GM06990 (cell line): ENCODE measurements around the gene STRIP1.

Experiments used
- DNase-seq: peaks from one replicate; pipeline ENCODE4 v3.0.0-alpha.2; 2011; ENCODE audit not compliant: insufficient read length; ENCODE audit errors: extremely low read depth
- H3K27me3 ChIP-seq: replicated peaks from 2 replicates; pipeline ENCODE4 v1.6.0; 2011; ENCODE audit warnings: low read length; ENCODE audit not compliant: control insufficient read depth, insufficient read depth
- H3K36me3 ChIP-seq: 2 replicates; pipeline ENCODE4 v1.5.1; 2011; ENCODE audit warnings: low read length; ENCODE audit not compliant: control insufficient read depth, insufficient read depth
- H3K4me3 ChIP-seq: replicated peaks from 2 replicates; pipeline ENCODE4 v1.5.1; 2011; ENCODE audit warnings: low read depth, mild to moderate bottlenecking, control low read depth, low read length
- TF ChIP-seq, protein P1 (sequence below): IDR thresholded peaks from 2 replicates; pipeline ENCODE4 v1.5.1; 2011; ENCODE audit warnings: low read length, control low read depth, mild to moderate bottlenecking, inconsistent platforms; ENCODE audit not compliant: insufficient read depth, poor library complexity, severe bottlenecking

Gene STRIP1

DNA sequence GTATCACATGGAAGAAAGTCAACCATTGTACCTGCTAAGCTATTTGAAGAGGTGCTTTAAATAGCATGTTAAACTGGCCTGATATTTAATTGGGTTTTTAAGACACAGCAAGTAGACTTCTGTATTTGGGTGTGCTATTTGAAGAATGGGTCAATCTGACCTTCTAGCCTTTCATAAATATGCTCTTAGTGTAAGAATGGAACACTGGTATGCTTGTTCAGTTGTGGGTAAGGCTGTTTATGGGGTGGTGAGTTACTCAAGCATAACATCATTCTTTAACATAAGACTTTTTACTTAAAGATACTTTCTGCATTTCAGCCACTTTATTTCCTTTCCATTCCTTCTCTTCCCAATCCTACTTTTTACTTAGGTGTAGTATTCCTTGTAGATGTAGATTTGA, 28.5 kb upstream of the STRIP1 start:
- H3K4me3 ChIP-seq, result no peak overlapping the region
- H3K27me3 ChIP-seq, result no peaks in the 10 kb centered on the region
- TF ChIP-seq, protein P1, sequence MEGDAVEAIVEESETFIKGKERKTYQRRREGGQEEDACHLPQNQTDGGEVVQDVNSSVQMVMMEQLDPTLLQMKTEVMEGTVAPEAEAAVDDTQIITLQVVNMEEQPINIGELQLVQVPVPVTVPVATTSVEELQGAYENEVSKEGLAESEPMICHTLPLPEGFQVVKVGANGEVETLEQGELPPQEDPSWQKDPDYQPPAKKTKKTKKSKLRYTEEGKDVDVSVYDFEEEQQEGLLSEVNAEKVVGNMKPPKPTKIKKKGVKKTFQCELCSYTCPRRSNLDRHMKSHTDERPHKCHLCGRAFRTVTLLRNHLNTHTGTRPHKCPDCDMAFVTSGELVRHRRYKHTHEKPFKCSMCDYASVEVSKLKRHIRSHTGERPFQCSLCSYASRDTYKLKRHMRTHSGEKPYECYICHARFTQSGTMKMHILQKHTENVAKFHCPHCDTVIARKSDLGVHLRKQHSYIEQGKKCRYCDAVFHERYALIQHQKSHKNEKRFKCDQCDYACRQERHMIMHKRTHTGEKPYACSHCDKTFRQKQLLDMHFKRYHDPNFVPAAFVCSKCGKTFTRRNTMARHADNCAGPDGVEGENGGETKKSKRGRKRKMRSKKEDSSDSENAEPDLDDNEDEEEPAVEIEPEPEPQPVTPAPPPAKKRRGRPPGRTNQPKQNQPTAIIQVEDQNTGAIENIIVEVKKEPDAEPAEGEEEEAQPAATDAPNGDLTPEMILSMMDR, result no peak
- DNase-seq, result no peak
- H3K36me3 ChIP-seq, result peaks cover 1% of the 10 kb centered on the region; the same call in 1 of the 2 replicates

DNA sequence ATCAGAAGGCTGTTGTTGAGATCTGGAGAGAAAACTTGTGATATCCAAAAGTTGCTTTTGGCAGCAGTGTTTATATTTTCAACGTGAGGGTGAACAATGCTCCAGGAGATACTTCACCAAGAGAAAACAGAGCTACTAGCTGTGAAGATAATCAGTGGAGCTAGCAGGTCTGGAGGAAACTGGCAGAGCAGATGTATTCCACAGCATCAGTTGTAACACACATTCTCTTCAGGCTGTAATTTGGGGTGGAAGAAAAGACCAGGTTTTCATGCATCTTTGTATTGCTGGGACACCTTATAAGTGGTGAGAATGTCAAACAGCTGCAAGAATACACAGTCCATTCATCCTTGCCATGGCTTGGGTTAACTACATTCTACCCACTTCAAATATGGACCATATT, 27.9 kb upstream of the STRIP1 start:
- TF ChIP-seq, protein P1, result no peak
- Histone ChIP-seq H3K4me3 (no peak overlapping the region), H3K36me3 (peaks cover 1% of the 10 kb centered on the region; the same call in 1 of the 2 replicates), H3K27me3 (no peaks in the 10 kb centered on the region)
- no peak for DNase-seq

DNA sequence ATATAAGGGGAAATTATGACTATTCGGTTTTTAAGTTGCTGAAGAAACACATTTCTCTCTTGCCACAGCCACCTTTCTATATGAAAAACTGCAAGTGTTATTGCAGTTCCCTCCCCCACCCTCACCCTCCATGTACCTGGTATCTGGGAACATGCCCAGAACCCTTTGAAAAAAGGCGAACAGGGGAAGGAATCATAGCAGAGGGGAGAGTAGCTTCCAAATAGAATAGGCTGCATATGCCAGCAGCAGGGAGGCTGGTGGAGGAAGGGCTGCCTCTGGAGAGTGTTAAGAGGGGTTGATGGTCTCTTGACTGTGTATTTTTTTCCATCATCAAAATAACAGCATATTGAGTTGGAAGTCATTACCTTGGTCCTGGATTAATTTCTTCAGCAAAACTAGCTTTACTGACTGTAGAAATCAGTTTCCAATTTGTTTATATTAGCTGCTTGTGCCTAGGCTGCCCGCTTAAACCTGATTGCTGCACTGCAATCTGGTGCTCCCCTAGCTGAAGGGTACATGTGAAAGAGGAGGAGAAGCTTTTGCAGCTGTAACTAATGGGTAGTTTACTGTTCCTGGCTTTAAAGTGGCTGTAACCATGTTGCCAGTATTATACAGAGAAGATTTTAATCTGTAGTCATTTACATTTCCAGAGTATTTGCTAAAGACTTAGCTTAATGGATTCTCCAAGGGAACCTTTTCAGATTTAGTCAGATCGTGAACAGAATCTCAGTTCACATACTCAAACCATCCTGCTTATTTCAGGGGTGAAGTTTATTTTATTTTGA, 27.2 kb upstream of the STRIP1 start:
- Histone ChIP-seq H3K36me3 (peaks cover 1% of the 10 kb centered on the region; the same call in 1 of the 2 replicates), H3K27me3 (no peaks in the 10 kb centered on the region), H3K4me3 (no peak overlapping the region)
- DNase-seq, result no peak
- TF ChIP-seq, protein P1, result no peak

DNA sequence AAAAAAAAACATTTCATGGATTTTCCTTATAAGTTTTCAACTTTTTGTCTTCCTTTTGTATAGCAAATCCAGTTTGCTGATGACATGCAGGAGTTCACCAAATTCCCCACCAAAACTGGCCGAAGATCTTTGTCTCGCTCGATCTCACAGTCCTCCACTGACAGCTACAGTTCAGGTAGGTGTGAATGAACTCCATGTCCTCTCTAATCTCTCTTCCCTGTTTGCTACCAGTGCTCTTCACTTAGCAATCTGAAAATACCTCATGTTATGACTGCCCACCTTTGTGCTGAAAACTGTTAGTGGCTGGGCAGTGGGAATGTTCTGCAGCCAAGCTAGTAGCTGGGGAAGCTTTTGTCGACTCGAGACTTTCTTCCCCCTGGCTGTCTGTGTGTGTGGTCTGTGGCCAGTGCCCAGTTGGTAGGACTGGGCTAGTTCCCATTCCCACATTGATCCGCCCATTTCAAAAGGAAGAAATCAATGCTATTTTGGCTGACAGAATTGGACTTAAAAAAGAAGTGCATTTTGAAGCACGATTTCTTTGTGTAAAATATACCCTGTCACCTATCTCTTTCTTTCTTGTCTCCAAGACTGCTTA, 25.4 kb upstream of the STRIP1 start:
- H3K27me3 ChIP-seq, result no peaks in the 10 kb centered on the region
- DNase-seq, result no peak
- peaks cover 1% of the 10 kb centered on the region; the same call in 1 of the 2 replicates for H3K36me3 ChIP-seq
- TF ChIP-seq, protein P1, result no peak
- H3K4me3 ChIP-seq, result no peak overlapping the region

DNA sequence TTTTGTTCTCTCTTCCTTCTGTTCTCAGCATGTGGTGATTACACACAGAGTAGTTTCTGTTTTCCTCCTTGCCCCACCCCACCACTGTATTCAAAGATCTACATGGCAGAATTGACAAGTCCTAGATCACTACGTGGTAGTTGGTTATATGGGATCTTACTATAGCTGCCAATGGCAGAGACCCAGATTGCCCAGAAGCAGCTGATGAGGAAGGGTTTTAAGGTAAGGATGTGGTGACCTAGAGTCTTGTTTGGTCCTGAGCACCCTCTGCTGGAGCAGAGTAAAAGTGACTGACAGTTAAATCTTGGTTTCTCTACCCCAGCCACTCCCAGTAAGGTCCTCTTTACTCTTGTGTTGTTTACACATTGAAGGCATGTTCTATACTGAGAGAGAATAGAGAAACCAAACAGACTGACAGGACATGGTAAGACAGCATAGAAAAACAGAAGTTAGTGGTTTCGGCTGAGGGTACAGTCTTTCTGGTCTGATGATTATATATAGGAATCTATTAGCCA, 22.8 kb upstream of the STRIP1 start:
- peak; percentile 73 for DNase-seq
- Histone ChIP-seq H3K36me3 (peaks cover 4% of the 10 kb centered on the region), H3K4me3 (no peak overlapping the region), H3K27me3 (no peaks in the 10 kb centered on the region)
- TF ChIP-seq, protein P1, result peak; percentile 76
